Adrenal gland (tissue), 12 donors: ENCODE data around the gene TANC1. TPM values are rescaled to one million over a fixed set of nuclear protein-coding genes. Genes with fewer than 3 reads are reported as not detected.

ENCODE experiments used
- DNase-seq, 7 donors: peaks; one replicate each; pipeline ENCODE4 v3.0.0-alpha.2; 2019 to 2020
- H3K27ac ChIP-seq, 5 donors: fragments of 200-600 bp; sonication (generic) in 4 of 5; 1 replicate in 3 of 5; 2 replicates in 2 of 5; pipeline versions ENCODE4 v1.5.1 to v1.8.0; 2016 to 2020; ENCODE audit warnings: mild to moderate bottlenecking in 1 of 5
- H3K27me3 ChIP-seq: fragments of 200-600 bp; 2 replicates; pipeline ENCODE4 v1.8.0; 2021
- H3K36me3 ChIP-seq, 2 donors: fragments of 200-600 bp; replicated peaks in 1 of 2; 1 replicate in 1 of 2; 2 replicates in 1 of 2; pipeline versions ENCODE4 v1.5.1 to v1.8.0; 2018 to 2022
- H3K4me1 ChIP-seq, 2 donors: fragments of 200-600 bp; replicated peaks in 1 of 2; 1 replicate in 1 of 2; 2 replicates in 1 of 2; pipeline versions ENCODE4 v1.5.1 to v1.8.0; 2018 to 2021
- H3K4me3 ChIP-seq, 4 donors: fragments of 200-600 bp; sonication (generic) in 3 of 4; one replicate each; pipeline ENCODE4 v1.5.1; 2016 to 2018
- H3K9me3 ChIP-seq, 3 donors: fragments of 200-600 bp; sonication (generic) in 1 of 3; replicated peaks in 1 of 3; 1 replicate in 2 of 3; 2 replicates in 1 of 3; pipeline versions ENCODE4 v1.5.1 to v1.8.0; 2016 to 2021
- CTCF ChIP-seq, 6 experiments: fragments of 450-650 bp in 4 of 6; fragments of 200-600 bp in 2 of 6; sonication (generic) in 1 of 6; IDR thresholded peaks; 1 replicate in 5 of 6; 2 replicates in 1 of 6; pipeline versions ENCODE4 v1.5.1 to v1.8.0; 2016 to 2021; ENCODE audit warnings: antibody characterized with exemption in 6 of 6, mild to moderate bottlenecking in 2 of 6, moderate library complexity in 1 of 6
- POLR2A ChIP-seq, 2 donors: fragments of 450-650 bp; IDR thresholded peaks; one replicate each; pipeline ENCODE4 v1.6.1; 2017; ENCODE audit warnings: antibody characterized with exemption in 2 of 2, mild to moderate bottlenecking in 2 of 2, moderate library complexity in 1 of 2
- WGBS, 4 donors: extraction: QIAGEN DNeasy Blood & Tissue Kit in 2 of 4; methylation state at CpG; one replicate each; pipeline versions ENCODE4 v1.1.5 to v1.1.7; 2013 to 2017; 5-methylcytosine and 5-hydroxymethylcytosine counted together
- intact Hi-C, 2 donors: fragments of 100-400 bp; cut with DNase I; formaldehyde crosslinking; loops; one replicate each; pipeline versions ENCODE4 v1.14.1 to v1.15.0; 2022 to 2023
- polyA plus RNA-seq, 3 donors: library from polyadenylated mRNA; stranded (reverse); fragments of 200-250 nt in 2 of 3; fragments of 350-450 nt in 1 of 3; fragmentation: Illumina TruSeq in 1 of 3; extraction: RNeasy Lipid Tissue Mini Kit (QIAGEN cat#74804) in 1 of 3; gene quantifications; one replicate each; pipeline ENCODE4 v1.2.3, GENCODE V29; 2013 to 2014
- total RNA-seq, 9 donors: library from RNA; depleted of rRNA in 4 of 9; stranded (reverse); fragments of >200 nt in 4 of 9; fragments of 120-200 nt in 1 of 9; fragmentation: NEBNext Ultra II Directional in 1 of 9; extraction: Animal tissue kit (Norgen Biotek cat#: 25700) in 1 of 9; gene quantifications; one replicate each; pipeline versions ENCODE4 v1.1.0 to v1.2.4, GENCODE V29; 2013 to 2023
- donor health status: healthy with polysubstance abuse.
- donor health status: Bipolar disorder and iron deficiency.
- donor health status: DM: yes; HTN: yes; CAD: no.
- donor health status: DM: no; HTN: no; CAD: no.
- donor health status: DM: no; HTN: no; CAD: no.
- donor health status: DM: yes; HTN: yes; CAD: no.

Gene TANC1
- total and polyA plus RNA-seq, 12 donors: 14.1 to 53.3 (median 24.8) TPM

DNA sequence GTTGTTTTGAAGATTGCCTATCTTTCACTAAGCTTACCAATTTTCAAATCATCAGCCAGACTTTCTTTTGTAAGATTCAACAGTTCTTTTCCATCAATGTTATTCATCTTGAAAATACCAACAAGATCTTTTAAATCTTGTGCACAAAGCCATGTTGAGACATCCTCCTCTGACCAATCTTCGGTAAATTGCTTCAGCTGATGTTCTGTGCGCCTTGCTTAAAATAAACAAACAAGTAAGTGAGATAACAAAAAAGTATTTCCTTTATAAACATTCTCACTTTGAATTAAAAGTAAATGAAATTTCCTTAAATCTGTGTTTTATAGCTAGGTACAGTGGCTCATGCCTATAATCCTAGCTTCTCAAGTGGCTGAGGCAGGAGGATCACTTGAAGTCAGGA, 287.7 kb downstream of the TANC1 start:
- no peaks in the 10 kb centered on the region for H3K27me3 ChIP-seq
- no peak for DNase-seq
- intact Hi-C loops: no loop called here
- no peaks in the 10 kb centered on the region for H3K4me1 ChIP-seq
- TF ChIP-seq POLR2A (IDR thresholded peaks at IDR 0.05) (no peak), CTCF (IDR thresholded peaks at IDR 0.05) (no peak)
- H3K4me3 ChIP-seq: no peak overlapping the region
- no peaks in the 10 kb centered on the region for H3K9me3 ChIP-seq
- no peak overlapping the region for H3K27ac ChIP-seq
- 41 to 75% (median 65%) methylated on average over 2 of the region's 2 CpGs for WGBS, 4 donors
- H3K36me3 ChIP-seq: no peaks in the 10 kb centered on the region

GRCh38 chr2:159262226-159262625, 293.8 kb downstream of the TANC1 start:
- H3K9me3 ChIP-seq: no peaks in the 10 kb centered on the region
- no peaks in the 10 kb centered on the region for H3K27me3 ChIP-seq
- TF ChIP-seq CTCF (IDR thresholded peaks at IDR 0.05): no peak
- TF ChIP-seq POLR2A (IDR thresholded peaks at IDR 0.05): no peak
- no peaks in the 10 kb centered on the region for H3K36me3 ChIP-seq
- 87 to 92% (median 90%) methylated on average over 6 of the region's 6 CpGs for WGBS, 4 donors
- intact Hi-C loops: no loop called here
- H3K27ac ChIP-seq: no peak overlapping the region
- H3K4me3 ChIP-seq: no peak overlapping the region
- DNase-seq: no peak
- H3K4me1 ChIP-seq: no peaks in the 10 kb centered on the region

GRCh38 chr2:159262904-159263303, 294.5 kb downstream of the TANC1 start:
- DNase-seq: no peak
- H3K27ac ChIP-seq: no peak overlapping the region
- no peaks in the 10 kb centered on the region for H3K36me3 ChIP-seq
- no peaks in the 10 kb centered on the region for H3K9me3 ChIP-seq
- H3K27me3 ChIP-seq: no peaks in the 10 kb centered on the region
- WGBS, 4 donors: 90 to 94% (median 91%) methylated on average over 5 of the region's 5 CpGs
- intact Hi-C loops: no loop called here
- TF ChIP-seq POLR2A (IDR thresholded peaks at IDR 0.05) (no peak), CTCF (IDR thresholded peaks at IDR 0.05) (no peak)
- H3K4me1 ChIP-seq: peaks cover 0 to 3% of the 10 kb centered on the region in 2 donors
- no peak overlapping the region for H3K4me3 ChIP-seq

DNA sequence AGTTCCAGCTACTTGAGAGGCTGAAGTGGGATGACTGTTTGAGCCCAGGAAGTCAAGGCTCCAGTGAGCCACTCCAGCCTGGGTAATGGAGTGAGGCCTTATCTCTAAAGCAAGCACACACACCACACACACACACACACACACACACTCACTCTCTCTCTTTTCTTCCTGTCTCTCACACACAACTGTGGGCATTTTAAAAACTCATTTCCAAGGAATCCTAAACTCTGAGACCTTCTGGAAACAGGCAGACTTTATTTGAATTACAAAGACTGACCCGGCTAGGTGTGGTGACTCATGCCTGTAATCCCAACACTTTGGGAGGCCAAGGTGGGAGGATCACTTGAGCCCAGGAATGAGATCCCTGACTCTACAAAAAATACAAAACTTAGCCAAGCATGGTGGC, 296.7 kb downstream of the TANC1 start:
- peak in 1 of 7 donors; percentile 35 for DNase-seq
- 44 to 80% (median 58%) methylated on average over 1 of the region's 1 CpG for WGBS, 4 donors
- H3K9me3 ChIP-seq: no peaks in the 10 kb centered on the region
- no peak overlapping the region for H3K27ac ChIP-seq
- no peak overlapping the region for H3K4me3 ChIP-seq
- H3K27me3 ChIP-seq: no peaks in the 10 kb centered on the region
- no peaks in the 10 kb centered on the region for H3K36me3 ChIP-seq
- no peak for TF ChIP-seq POLR2A (IDR thresholded peaks at IDR 0.05)
- no peak for TF ChIP-seq CTCF (IDR thresholded peaks at IDR 0.05)
- intact Hi-C loops: no loop called here
- peaks cover 4 to 13% of the 10 kb centered on the region in 2 donors for H3K4me1 ChIP-seq
